K562 (cell line): Measurements from ENCODE around the gene BEST4. TPM values are rescaled to one million over a fixed set of nuclear protein-coding genes. Genes with fewer than 3 reads are reported as not detected.
A peak's percentile ranks its signal among the peaks of the same experiment; 100 is the strongest.

ENCODE experiments used
- ASH1L ChIP-seq: fragments of 450-650 bp; IDR thresholded peaks from 2 replicates; pipeline ENCODE4 v1.6.1; 2018; ENCODE audit warnings: borderline replicate concordance, mild to moderate bottlenecking, low read depth; ENCODE audit not compliant: partially characterized antibody
- DDX20 ChIP-seq: fragments of 450-650 bp; IDR thresholded peaks from 2 replicates; pipeline ENCODE4 v1.6.1; 2016; ENCODE audit warnings: missing genetic modification characterization, low read depth, mild to moderate bottlenecking, missing compliant biosample characterization, moderate library complexity
- EHMT2 ChIP-seq: fragments of 450-650 bp; IDR thresholded peaks from 2 replicates; pipeline ENCODE4 v1.6.1; 2018; ENCODE audit warnings: antibody characterized with exemption
- HDAC2 ChIP-seq: fragments of 450-650 bp; IDR thresholded peaks from 2 replicates; pipeline ENCODE4 v1.6.1; 2016; ENCODE audit warnings: mild to moderate bottlenecking
- HSF4 ChIP-seq: fragments of 250-450 bp; sonication (Bioruptor Pico); IDR thresholded peaks from 2 replicates; pipeline ENCODE4 v2.1.2; 2022; ENCODE audit warnings: mild to moderate bottlenecking, moderate library complexity, borderline replicate concordance
- MCM7 ChIP-seq, 2 experiments: fragments of 450-650 bp; IDR thresholded peaks; 2 replicates each; pipeline ENCODE4 v1.6.1; 2016 to 2018
- MYBL2 ChIP-seq, 2 experiments: fragments of 450-650 bp in 1 of 2; sonication (generic) in 1 of 2; formaldehyde crosslinking in 1 of 2; IDR thresholded peaks; 2 replicates each; pipeline versions ENCODE4 v1.6.1 to v1.8.1; 2017 to 2022; ENCODE audit warnings: borderline replicate concordance in 1 of 2, inconsistent platforms in 1 of 2, low read depth in 1 of 2, mild to moderate bottlenecking in 1 of 2, missing genetic modification reagents in 1 of 2, moderate library complexity in 1 of 2
- NR2F6 ChIP-seq: fragments of 450-650 bp; formaldehyde crosslinking; IDR thresholded peaks from 2 replicates; pipeline ENCODE4 v1.4.0; 2020; ENCODE audit warnings: mild to moderate bottlenecking
- PRMT5 ChIP-seq: sonication (generic); formaldehyde crosslinking; IDR thresholded peaks from 2 replicates; pipeline ENCODE4 v1.5.0; 2020; ENCODE audit warnings: missing genetic modification reagents
- RBM15 ChIP-seq: fragments of 200-400 bp; formaldehyde crosslinking; IDR thresholded peaks from 2 replicates; pipeline ENCODE4 v1.6.1; 2018; ENCODE audit warnings: mild to moderate bottlenecking, low read length, moderate library complexity; ENCODE audit not compliant: insufficient read depth
- SMARCA5 ChIP-seq: fragments of 450-650 bp; IDR thresholded peaks from 2 replicates; pipeline ENCODE4 v1.6.1; 2016
- THAP12 ChIP-seq: fragments of 250-450 bp; sonication (Bioruptor Pico); IDR thresholded peaks from 2 replicates; pipeline ENCODE4 v1.9.0; 2021; ENCODE audit warnings: mild to moderate bottlenecking, inconsistent platforms
- TRIM24 ChIP-seq, 2 experiments: fragments of 450-650 bp; IDR thresholded peaks; 2 replicates each; pipeline ENCODE4 v1.6.1; 2016
- TRIM28 ChIP-seq: fragments of 450-650 bp; IDR thresholded peaks from 2 replicates; pipeline ENCODE4 v1.6.1; 2017
- ZBED1 ChIP-seq: IDR thresholded peaks from 2 replicates; pipeline ENCODE4 v1.6.1; 2014
- ZBTB17 ChIP-seq: fragments of 450-650 bp; formaldehyde crosslinking; IDR thresholded peaks from 2 replicates; pipeline ENCODE4 v1.4.0; 2020; ENCODE audit warnings: mild to moderate bottlenecking
- ZNF121 ChIP-seq: sonication (generic); formaldehyde crosslinking; conservative IDR thresholded peaks from 2 replicates; pipeline ENCODE4 v1.8.0; 2022; ENCODE audit warnings: missing genetic modification reagents
- ZNF239 ChIP-seq: fragments of 250-450 bp; sonication (Bioruptor Pico); IDR thresholded peaks from 2 replicates; pipeline ENCODE4 v1.4.0; 2020; ENCODE audit warnings: mild to moderate bottlenecking
- ZNF609 ChIP-seq: sonication (generic); formaldehyde crosslinking; IDR thresholded peaks from 2 replicates; pipeline ENCODE4 v1.8.1; 2023; ENCODE audit warnings: missing genetic modification reagents, mild to moderate bottlenecking, borderline replicate concordance
- ZNF699 ChIP-seq: fragments of 250-450 bp; sonication (Bioruptor Pico); IDR thresholded peaks from 2 replicates; pipeline ENCODE4 v1.8.0; 2021; ENCODE audit warnings: mild to moderate bottlenecking, moderate library complexity; ENCODE audit not compliant: insufficient replicate concordance
- polyA plus RNA-seq, 8 experiments: library from polyadenylated mRNA; depleted of rRNA in 4 of 8; stranded (reverse) in 5 of 8; unstranded in 3 of 8; fragments of >200 nt; fragmentation: Nextera tagmentation in 2 of 8; fragmentation: Illumina TruSeq in 1 of 8; extraction: Ambion mirVana in 2 of 8; extraction: Trizol in 1 of 8; gene quantifications; 2 replicates each; pipeline versions ENCODE4 v1.2.1 to v1.2.3, GENCODE V29; 2011 to 2014; ENCODE audit warnings: inconsistent platforms in 1 of 8, missing spikeins in 1 of 8
- total RNA-seq, 7 experiments: library from RNA; depleted of rRNA in 6 of 7; stranded (reverse); fragments of >200 nt in 6 of 7; fragmentation: Illumina TruSeq in 2 of 7; extraction: Trizol in 2 of 7; gene quantifications; 2 replicates each; pipeline versions ENCODE4 v1.2.1 to v1.2.3, GENCODE V29; 2011 to 2021; ENCODE audit warnings: low replicate concordance in 1 of 7

Gene BEST4
- total and polyA plus RNA-seq, 9 of the 15 experiments (the other 6 are each of a cell fraction or from before 2014, with no cell fraction given), result 0.07 to 0.11 TPM; not detected in 7

GRCh38 chr1:44775078-44775929, 12.7 kb downstream of the BEST4 start, which contains the start of gene RPS8 (continued):
- TF ChIP-seq TRIM24 (IDR thresholded peaks at IDR 0.05) (peak; percentile 70 to 82), TRIM28 (peak; percentile 63; the same call in 1 of the 2 replicates), ZNF609 (CRISPR knock-in tag) (peak; percentile 95), ASH1L (peak; percentile 45), ZNF239 (CRISPR knock-in tag) (peak; percentile 42; the same call in 1 of the 2 replicates), HSF4 (0 out of 2 replicates have a peak, but pooled peaks have one; percentile 4), PRMT5 (CRISPR knock-in tag) (no peak), HDAC2 (peak; percentile 97), ZBTB17 (peak; percentile 82), EHMT2 (peak; percentile 90), DDX20 (tag) (no peak), ZNF121 (CRISPR knock-in tag) (no peak), ZBED1 (peak; percentile 84), RBM15 (no peak), THAP12 (CRISPR knock-in tag) (peak; percentile 87), MCM7 (IDR thresholded peaks at IDR 0.05) (peak in 1 of 2 experiments; percentile 89; a peak in 2 of 4 replicates), NR2F6 (CRISPR knock-in tag) (peak; percentile 17; the same call in 1 of the 2 replicates), ZNF699 (CRISPR knock-in tag) (no peak), SMARCA5 (peak; percentile 86), MYBL2 (IDR thresholded peaks at IDR 0.05; ENCODE audit: low read depth) (peak; percentile 74), MYBL2 (CRISPR knock-in tag; IDR thresholded peaks at IDR 0.05; ENCODE audit: borderline replicate concordance) (no peak)
